Activated CD4-positive, alpha-beta T cell treated with anti-CD3 and anti-CD28 coated beads for 36 hours (primary cell): ENCODE measurements around the gene SIRPD. TPM values are rescaled to one million over a fixed set of nuclear protein-coding genes. Genes with fewer than 3 reads are reported as not detected.

Experiments used
- ATAC-seq: fragments of 200-7000 bp; cut with Tn5 transposase; one replicate; pipeline ENCODE4 v1.10.0; 2021; ENCODE audit warnings: mild to moderate bottlenecking, moderate library complexity
- CTCF ChIA-PET: fragments of 350-600 bp; sonication (Branson Sonifier 250); formaldehyde crosslinking; loops from one replicate; lab custom pipeline; 2021; ENCODE audit warnings: antibody characterized with exemption; lab: Charles Lee
- POLR2A ChIA-PET: fragments of 350-600 bp; sonication (Branson Sonifier 250); formaldehyde crosslinking; loops from one replicate; lab custom pipeline; 2021; ENCODE audit warnings: antibody characterized with exemption, inconsistent platforms; lab: Charles Lee
- DNase-seq: peaks from one replicate; pipeline ENCODE4 v3.0.0-alpha.2; 2020
- H3K27ac Mint-ChIP-seq: one replicate; pipeline ENCODE4 v1.8.0; 2021; ENCODE audit warnings: mixed read lengths
- H3K27me3 Mint-ChIP-seq: one replicate; pipeline ENCODE4 v1.8.0; 2021; ENCODE audit warnings: mixed read lengths
- H3K36me3 Mint-ChIP-seq: one replicate; pipeline ENCODE4 v1.8.0; 2021; ENCODE audit warnings: low read depth, mixed read lengths
- H3K4me1 Mint-ChIP-seq: one replicate; pipeline ENCODE4 v1.8.0; 2021; ENCODE audit warnings: mixed read lengths
- H3K4me3 Mint-ChIP-seq: one replicate; pipeline ENCODE4 v1.8.0; 2021; ENCODE audit warnings: mild to moderate bottlenecking, moderate library complexity, mixed read lengths
- H3K9me3 Mint-ChIP-seq: one replicate; pipeline ENCODE4 v1.8.0; 2021; ENCODE audit warnings: low read depth, mixed read lengths
- intact Hi-C, 2 experiments: fragments of 100-400 bp; cut with DNase I in 1 of 2; cut with micrococcal nuclease in 1 of 2; formaldehyde crosslinking; loops; one replicate each; pipeline versions ENCODE4 v1.14.2 to v1.15.1; 2022 to 2024; cut with DNase I, micrococcal nuclease
- total RNA-seq, 2 experiments: library from RNA; stranded (reverse); gene quantifications; one replicate each; pipeline ENCODE4 v1.2.3, GENCODE V29; 2021

SIRPD gene
- total RNA-seq, 2 experiments from 2014 or later, result not detected

- no peak for ATAC-seq
- no peak for DNase-seq
- H3K36me3 Mint-ChIP-seq, result peaks cover 11% of the 10 kb centered on the region
- no peaks in the 10 kb centered on the region for H3K27me3 Mint-ChIP-seq
- ChIA-PET POLR2A (no interaction called here), CTCF (interaction anchor here (1.1 kb wide), 1 partner anchor 60 kb away, joined by 3 read pairs; no protein-coding TSS in a partner anchor)
- H3K27ac Mint-ChIP-seq, result no peak overlapping the region
- no peak overlapping the region for H3K4me3 Mint-ChIP-seq
- H3K4me1 Mint-ChIP-seq, result peaks cover 12% of the 10 kb centered on the region
- intact Hi-C loops, result loop anchor here in 1 of 2 experiments (5.0 kb wide), 1 partner anchor 53 kb away; the partner anchor contains the start of gene SIRPB1
- H3K9me3 Mint-ChIP-seq, result no peaks in the 10 kb centered on the region
These were observed 11.9 kb upstream of the SIRPD start for GRCh38 chr20:1569415-1569881.

- ATAC-seq, result no peak
- H3K27me3 Mint-ChIP-seq, result no peaks in the 10 kb centered on the region
- POLR2A ChIA-PET, result no interaction called here
- peaks cover 15% of the 10 kb centered on the region for H3K4me1 Mint-ChIP-seq
- H3K27ac Mint-ChIP-seq, result no peak overlapping the region
- H3K9me3 Mint-ChIP-seq, result peaks cover 4% of the 10 kb centered on the region
- no peak for DNase-seq
- H3K36me3 Mint-ChIP-seq, result peaks cover 16% of the 10 kb centered on the region
- H3K4me3 Mint-ChIP-seq, result no peak overlapping the region
- CTCF ChIA-PET, result no interaction called here
- intact Hi-C loops, result loop anchor here in 1 of 2 experiments (5.0 kb wide), 1 partner anchor 54 kb away; the partner anchor contains the start of gene SIRPB1
These were observed 10.6 kb upstream of the SIRPD start for GRCh38 chr20:1568163-1568490.

- ATAC-seq, result no peak
- ChIA-PET CTCF (no interaction called here), POLR2A (no interaction called here)
- Mint-ChIP-seq H3K4me3 (no peak overlapping the region), H3K9me3 (peaks cover 8% of the 10 kb centered on the region), H3K27me3 (no peaks in the 10 kb centered on the region), H3K27ac (no peak overlapping the region), H3K4me1 (peaks cover 20% of the 10 kb centered on the region), H3K36me3 (peaks cover 20% of the 10 kb centered on the region)
- intact Hi-C loops, result loop anchor here in 1 of 2 experiments (5.0 kb wide), 1 partner anchor 55 kb away; the partner anchor contains the start of gene SIRPB1
- DNase-seq, result no peak
These were observed 10.1 kb upstream of the SIRPD start for GRCh38 chr20:1567392-1568162.

GRCh38 chr20:1566701-1567100 is 9.2 kb upstream of the SIRPD start:
- intact Hi-C loops, result loop anchor here in 1 of 2 experiments (5.0 kb wide), 1 partner anchor 56 kb away; the partner anchor contains the start of gene SIRPB1
- H3K36me3 Mint-ChIP-seq, result peaks cover 22% of the 10 kb centered on the region
- H3K27ac Mint-ChIP-seq, result no peak overlapping the region
- no peaks in the 10 kb centered on the region for H3K27me3 Mint-ChIP-seq
- no peak overlapping the region for H3K4me3 Mint-ChIP-seq
- peaks cover 24% of the 10 kb centered on the region for H3K4me1 Mint-ChIP-seq
- peaks cover 10% of the 10 kb centered on the region for H3K9me3 Mint-ChIP-seq
- CTCF ChIA-PET, result interaction anchor here (0.7 to 0.8 kb wide), 2 partner anchors 63 to 171 kb away, joined by 3 read pairs; no protein-coding TSS in a partner anchor
- POLR2A ChIA-PET, result no interaction called here
- DNase-seq, result no peak
- ATAC-seq, result no peak

DNA sequence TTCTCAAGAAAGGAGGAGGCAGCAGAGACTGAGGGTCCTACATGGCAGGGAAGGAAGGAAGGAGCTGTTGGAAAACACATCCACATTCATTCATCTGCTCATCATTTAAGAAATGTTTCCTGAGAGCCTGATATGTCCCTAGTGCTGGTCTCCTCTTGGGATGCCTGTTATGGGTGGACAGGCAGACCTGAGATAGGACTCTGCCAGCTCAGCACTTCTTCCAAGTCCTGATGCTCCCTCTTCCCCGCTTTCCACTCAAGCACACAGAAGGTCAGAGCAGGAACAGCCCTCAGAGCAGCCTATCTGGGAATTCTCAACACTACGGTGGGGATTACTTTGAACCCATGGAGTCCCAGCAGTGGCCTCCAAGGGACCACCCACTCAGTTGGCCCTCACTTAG is 8.0 kb upstream of the SIRPD start:
- POLR2A ChIA-PET, result no interaction called here
- H3K9me3 Mint-ChIP-seq, result peaks cover 10% of the 10 kb centered on the region
- no peak overlapping the region for H3K4me3 Mint-ChIP-seq
- ATAC-seq, result no peak
- intact Hi-C loops, result loop anchor here in 1 of 2 experiments (5.0 kb wide), 1 partner anchor 57 kb away; the partner anchor contains the start of gene SIRPB1
- peaks cover 24% of the 10 kb centered on the region for H3K4me1 Mint-ChIP-seq
- peaks cover 22% of the 10 kb centered on the region for H3K36me3 Mint-ChIP-seq
- DNase-seq, result no peak
- no peak overlapping the region for H3K27ac Mint-ChIP-seq
- CTCF ChIA-PET, result no interaction called here
- H3K27me3 Mint-ChIP-seq, result no peaks in the 10 kb centered on the region

DNA sequence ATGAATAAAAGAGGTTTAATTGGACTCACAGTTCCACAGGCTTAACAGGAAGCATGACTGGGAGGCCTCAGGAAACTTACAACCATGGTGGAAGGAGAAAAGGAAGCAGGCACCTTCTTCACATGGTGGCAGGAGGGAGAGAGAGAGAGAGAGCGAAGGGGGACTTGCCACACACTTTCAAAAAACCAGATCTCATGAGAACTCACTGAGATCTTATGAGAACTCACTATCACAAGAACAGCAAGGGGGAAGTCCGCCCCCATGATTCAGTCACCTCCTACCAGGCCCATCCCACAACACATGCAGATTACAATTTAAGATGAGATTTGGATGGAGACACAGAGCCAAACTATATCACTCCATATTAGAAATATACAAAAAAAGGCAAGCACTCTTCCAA is 6.1 kb upstream of the SIRPD start:
- peaks cover 10% of the 10 kb centered on the region for H3K9me3 Mint-ChIP-seq
- H3K27me3 Mint-ChIP-seq, result no peaks in the 10 kb centered on the region
- peaks cover 24% of the 10 kb centered on the region for H3K4me1 Mint-ChIP-seq
- ATAC-seq, result no peak
- ChIA-PET CTCF (no interaction called here), POLR2A (no interaction called here)
- no peak overlapping the region for H3K4me3 Mint-ChIP-seq
- H3K36me3 Mint-ChIP-seq, result peaks cover 22% of the 10 kb centered on the region
- no peak for DNase-seq
- H3K27ac Mint-ChIP-seq, result no peak overlapping the region
- intact Hi-C loops, result no loop called here

DNA sequence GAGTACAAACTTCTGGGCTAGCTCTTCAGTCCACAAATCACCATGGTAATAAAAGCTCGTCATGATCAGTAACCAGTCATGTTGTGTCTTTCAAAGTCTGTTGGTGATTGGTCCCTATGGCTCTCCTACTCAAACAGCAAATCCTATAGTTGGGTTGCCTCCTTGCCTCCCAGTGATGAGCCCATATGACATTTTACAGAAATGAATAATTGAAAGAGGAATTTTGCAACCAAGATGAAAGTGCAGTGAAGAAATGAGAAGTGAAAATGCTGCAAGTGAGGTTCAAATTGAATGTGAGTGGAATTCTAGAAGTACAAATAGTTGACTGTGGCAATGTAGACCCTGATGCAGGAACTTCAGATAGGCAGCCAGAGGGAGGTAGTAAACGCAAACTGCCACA is 5.1 kb upstream of the SIRPD start:
- ATAC-seq (no peak), DNase-seq (no peak)
- H3K27ac Mint-ChIP-seq, result no peak overlapping the region
- H3K4me3 Mint-ChIP-seq, result no peak overlapping the region
- POLR2A ChIA-PET, result no interaction called here
- peaks cover 18% of the 10 kb centered on the region for H3K4me1 Mint-ChIP-seq
- CTCF ChIA-PET, result interaction anchor here (0.7 kb wide), 1 partner anchor 34 kb away, joined by 3 read pairs; no protein-coding TSS in a partner anchor
- peaks cover 10% of the 10 kb centered on the region for H3K9me3 Mint-ChIP-seq
- H3K36me3 Mint-ChIP-seq, result peaks cover 22% of the 10 kb centered on the region
- intact Hi-C loops, result no loop called here
- H3K27me3 Mint-ChIP-seq, result no peaks in the 10 kb centered on the region

GRCh38 chr20:1561350-1561749 is 3.8 kb upstream of the SIRPD start:
- intact Hi-C loops, result no loop called here

DNA sequence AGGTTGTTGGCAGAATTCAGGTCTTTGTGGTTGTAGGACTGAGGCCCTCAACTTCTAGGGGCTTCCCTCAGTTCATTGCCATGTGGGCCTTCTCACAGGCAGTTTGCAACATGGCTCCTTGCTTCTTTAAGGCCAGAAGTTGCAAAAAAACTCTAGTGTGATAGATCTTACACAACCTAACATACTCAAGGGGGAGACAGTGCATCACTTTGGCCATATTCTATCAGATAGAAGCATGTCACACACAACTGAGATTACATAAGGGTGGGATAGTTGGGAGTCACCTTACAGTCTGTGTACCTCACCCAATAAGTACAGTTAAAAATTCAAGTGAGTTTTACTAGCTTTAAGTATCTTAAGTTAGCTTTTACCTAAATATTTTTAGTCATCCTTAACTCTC is 1.6 kb downstream of the SIRPD start:
- Mint-ChIP-seq H3K27me3 (no peaks in the 10 kb centered on the region), H3K4me1 (peaks cover 3% of the 10 kb centered on the region), H3K4me3 (no peak overlapping the region), H3K9me3 (peaks cover 4% of the 10 kb centered on the region), H3K36me3 (no peaks in the 10 kb centered on the region), H3K27ac (no peak overlapping the region)
- ChIA-PET POLR2A (no interaction called here), CTCF (interaction anchor here (1.0 to 2.4 kb wide), 8 partner anchors 69 to 221 kb away, joined by 3 to 22 read pairs (median 4); no protein-coding TSS in a partner anchor)
- no peak for DNase-seq
- no peak for ATAC-seq
- intact Hi-C loops, result loop anchor here (1.0 to 5.0 kb wide), 3 partner anchors 76 to 221 kb away; no protein-coding TSS in a partner anchor

More at GRCh38 chr20:1561350-1561749, 3.8 kb upstream of the SIRPD start:
- Mint-ChIP-seq H3K4me3 (no peak overlapping the region), H3K27ac (no peak overlapping the region), H3K9me3 (peaks cover 10% of the 10 kb centered on the region), H3K27me3 (no peaks in the 10 kb centered on the region), H3K4me1 (peaks cover 15% of the 10 kb centered on the region), H3K36me3 (peaks cover 22% of the 10 kb centered on the region)
- POLR2A ChIA-PET, result no interaction called here
- ATAC-seq (no peak), DNase-seq (no peak)
- CTCF ChIA-PET, result no interaction called here

- no peak for DNase-seq
- Mint-ChIP-seq H3K4me3 (no peak overlapping the region), H3K4me1 (peaks cover 11% of the 10 kb centered on the region), H3K9me3 (peaks cover 10% of the 10 kb centered on the region), H3K27ac (no peak overlapping the region), H3K27me3 (no peaks in the 10 kb centered on the region), H3K36me3 (no peaks in the 10 kb centered on the region)
- intact Hi-C loops, result no loop called here
- POLR2A ChIA-PET, result interaction anchor here (0.7 kb wide), 1 partner anchor 63 kb away, joined by 3 read pairs; no protein-coding TSS in a partner anchor
- no peak for ATAC-seq
- CTCF ChIA-PET, result interaction anchor here (0.8 kb wide), 1 partner anchor 237 kb away, joined by 3 read pairs; no protein-coding TSS in a partner anchor
These were observed 17.6 kb downstream of the SIRPD start for GRCh38 chr20:1539816-1540419.

DNA sequence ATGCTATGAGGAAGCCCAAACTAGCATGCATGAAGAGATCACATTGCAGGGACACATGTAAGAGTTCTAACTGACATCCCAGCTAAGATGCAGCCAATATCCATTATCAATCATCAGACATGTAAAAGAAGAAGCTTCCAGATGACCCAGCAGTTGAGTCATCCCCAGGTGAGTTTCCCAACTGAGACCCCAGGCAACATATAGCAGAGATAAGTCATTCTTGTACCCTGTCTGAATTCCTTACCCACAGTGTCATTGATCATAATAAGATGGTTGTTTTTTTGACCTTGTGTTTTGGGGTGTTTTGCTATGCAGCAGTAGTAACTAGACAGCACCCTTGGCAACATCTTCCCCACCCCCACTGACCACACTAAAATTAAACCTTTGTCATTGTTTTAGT is 18.9 kb downstream of the SIRPD start:
- CTCF ChIA-PET, result interaction anchor here (1.3 kb wide), 1 partner anchor 10 kb away, joined by 3 read pairs; no protein-coding TSS in a partner anchor
- H3K4me3 Mint-ChIP-seq, result no peak overlapping the region
- intact Hi-C loops, result no loop called here

More for the DNA sequence above, 18.9 kb downstream of the SIRPD start:
- H3K27me3 Mint-ChIP-seq, result no peaks in the 10 kb centered on the region
- no peak for DNase-seq
- no peak overlapping the region for H3K27ac Mint-ChIP-seq
- ATAC-seq, result no peak
- peaks cover 11% of the 10 kb centered on the region for H3K4me1 Mint-ChIP-seq
- POLR2A ChIA-PET, result no interaction called here
- H3K9me3 Mint-ChIP-seq, result peaks cover 10% of the 10 kb centered on the region
- no peaks in the 10 kb centered on the region for H3K36me3 Mint-ChIP-seq
